K562 (cell line): ENCODE measurements around the gene ANKDD1A. TPM values are rescaled to one million over a fixed set of nuclear protein-coding genes. Genes with fewer than 3 reads are reported as not detected.

Experiments
- ARHGAP35 ChIP-seq: fragments of 450-650 bp; IDR thresholded peaks from 2 replicates; pipeline ENCODE4 v1.6.1; 2018; ENCODE audit not compliant: partially characterized antibody
- ARID2 ChIP-seq: fragments of 450-650 bp; IDR thresholded peaks from 2 replicates; pipeline ENCODE4 v1.6.1; 2017; ENCODE audit warnings: antibody characterized with exemption, mild to moderate bottlenecking
- DMBX1 ChIP-seq: fragments of 250-450 bp; sonication (Bioruptor Pico); IDR thresholded peaks from 2 replicates; pipeline ENCODE4 v1.8.0; 2022; ENCODE audit warnings: inconsistent platforms, mild to moderate bottlenecking, moderate library complexity, borderline replicate concordance
- GTF2E2 ChIP-seq: fragments of 200-800 bp; sonication (Bioruptor generic); IDR thresholded peaks from 2 replicates; pipeline ENCODE4 v1.6.1; 2016; ENCODE audit warnings: missing genetic modification characterization, missing compliant biosample characterization
- NRF1 ChIP-seq, 2 experiments: fragments of 450-650 bp; IDR thresholded peaks in 1 of 2; conservative IDR thresholded peaks in 1 of 2; 2 replicates each; pipeline ENCODE4 v1.6.1; 2014; ENCODE audit warnings: mild to moderate bottlenecking in 2 of 2
- PHB ChIP-seq: fragments of 250-450 bp; sonication (Bioruptor Pico); IDR thresholded peaks from 2 replicates; pipeline ENCODE4 v1.5.0; 2021
- RB1 ChIP-seq: fragments of 450-650 bp; IDR thresholded peaks from 2 replicates; pipeline ENCODE4 v1.6.1; 2017; ENCODE audit warnings: low read depth, mild to moderate bottlenecking
- SFPQ ChIP-seq: fragments of 200-400 bp; formaldehyde crosslinking; IDR thresholded peaks from 2 replicates; pipeline ENCODE4 v1.6.1; 2017; ENCODE audit warnings: mild to moderate bottlenecking, low read depth, low read length, moderate library complexity
- SMARCC2 ChIP-seq: fragments of 450-650 bp; IDR thresholded peaks from 2 replicates; pipeline ENCODE4 v1.6.1; 2017; ENCODE audit warnings: antibody characterized with exemption, moderate library complexity, mild to moderate bottlenecking, low read depth
- SMC3 ChIP-seq: conservative IDR thresholded peaks from 2 replicates; pipeline ENCODE4 v1.6.1; 2011; ENCODE audit warnings: low read depth, low read length, improper control_type of control experiment; ENCODE audit not compliant: insufficient read depth
- SREBF1 ChIP-seq: fragments of 150-350 bp; IDR thresholded peaks from 2 replicates; pipeline ENCODE4 v1.6.1; 2014; ENCODE audit warnings: antibody characterized with exemption, low read depth, low read length, borderline replicate concordance
- TAF15 ChIP-seq: fragments of 200-400 bp; formaldehyde crosslinking; IDR thresholded peaks from 2 replicates; pipeline ENCODE4 v1.6.1; 2017; ENCODE audit warnings: mild to moderate bottlenecking, low read depth, low read length, moderate library complexity
- UBTF ChIP-seq, 2 experiments: IDR thresholded peaks; 2 replicates each; pipeline ENCODE4 v1.6.1; 2012; ENCODE audit warnings: improper control_type of control experiment in 2 of 2, low read depth in 2 of 2, low read length in 2 of 2, borderline replicate concordance in 1 of 2
- ZKSCAN1 ChIP-seq: fragments of 150-350 bp; IDR thresholded peaks from 2 replicates; pipeline ENCODE4 v1.6.1; 2016; ENCODE audit warnings: low read depth, low read length
- ZNF184 ChIP-seq: sonication (generic); formaldehyde crosslinking; IDR thresholded peaks from 2 replicates; pipeline ENCODE4 v1.5.0; 2020; ENCODE audit warnings: missing genetic modification reagents
- ZNF3 ChIP-seq: fragments of 250-450 bp; sonication (Bioruptor Pico); IDR thresholded peaks from 2 replicates; pipeline ENCODE4 v1.5.0; 2021; ENCODE audit warnings: mild to moderate bottlenecking, moderate library complexity
- ZNF436 ChIP-seq: fragments of 250-450, 450-650 bp; sonication (Bioruptor Pico); formaldehyde crosslinking; IDR thresholded peaks from 2 replicates; pipeline ENCODE4 v1.7.0; 2020; ENCODE audit warnings: mild to moderate bottlenecking
- polyA plus RNA-seq, 8 experiments: library from polyadenylated mRNA; depleted of rRNA in 4 of 8; stranded (reverse) in 5 of 8; unstranded in 3 of 8; fragments of >200 nt; fragmentation: Nextera tagmentation in 2 of 8; fragmentation: Illumina TruSeq in 1 of 8; extraction: Ambion mirVana in 2 of 8; extraction: Trizol in 1 of 8; gene quantifications; 2 replicates each; pipeline versions ENCODE4 v1.2.1 to v1.2.3, GENCODE V29; 2011 to 2014; ENCODE audit warnings: inconsistent platforms in 1 of 8, missing spikeins in 1 of 8
- total RNA-seq, 7 experiments: library from RNA; depleted of rRNA in 6 of 7; stranded (reverse); fragments of >200 nt in 6 of 7; fragmentation: Illumina TruSeq in 2 of 7; extraction: Trizol in 2 of 7; gene quantifications; 2 replicates each; pipeline versions ENCODE4 v1.2.1 to v1.2.3, GENCODE V29; 2011 to 2021; ENCODE audit warnings: low replicate concordance in 1 of 7
- TF ChIP-seq, protein P1 (sequence below), 2 experiments: fragments of 450-650 bp; IDR thresholded peaks; 2 replicates each; pipeline ENCODE4 v1.6.1; 2018; ENCODE audit warnings: mild to moderate bottlenecking in 2 of 2, low read depth in 1 of 2; ENCODE audit not compliant: partially characterized antibody in 2 of 2
- TF ChIP-seq, protein P2 (sequence below): fragments of 450-650 bp; formaldehyde crosslinking; IDR thresholded peaks from 2 replicates; pipeline ENCODE4 v1.4.0; 2020; ENCODE audit warnings: mild to moderate bottlenecking

Gene ANKDD1A
- total and polyA plus RNA-seq, 9 of the 15 experiments (the other 6 are each of a cell fraction or from before 2014, with no cell fraction given), result 0.08 to 0.80 (median 0.43) TPM

DNA sequence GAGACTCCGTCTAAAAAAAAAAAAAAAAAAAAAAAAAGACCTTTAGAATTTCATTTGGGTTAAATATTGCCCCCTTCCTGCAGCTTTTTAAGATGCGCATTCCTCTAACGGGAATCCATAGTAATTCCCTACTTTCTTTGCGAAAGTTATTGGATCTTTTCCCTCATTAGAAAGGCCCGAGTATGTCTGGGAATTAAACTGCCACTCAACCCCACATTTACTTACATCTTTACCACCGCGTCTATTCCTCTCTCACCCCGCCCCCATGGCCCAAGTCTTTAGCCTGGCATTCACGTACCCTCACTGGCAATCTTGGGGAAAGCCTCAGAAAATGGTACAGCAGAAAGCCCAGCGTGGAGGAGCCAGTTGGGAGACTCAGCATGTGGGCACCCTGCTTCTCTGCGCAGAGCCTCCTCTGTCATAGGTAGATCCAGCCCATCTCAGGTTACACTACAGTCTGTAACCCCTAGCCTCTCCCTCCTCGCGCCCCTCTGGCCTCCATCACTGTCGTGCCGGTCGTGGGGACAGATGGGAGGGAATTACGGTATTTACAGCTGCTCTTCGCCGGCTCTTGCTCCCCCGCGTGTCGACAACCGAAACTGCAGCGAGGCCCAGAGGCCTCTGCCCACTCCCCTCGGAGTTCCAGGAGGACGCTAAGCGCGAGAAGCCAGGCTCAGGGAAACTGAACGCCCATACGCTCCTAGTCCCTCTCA lies 6.4 kb upstream of the ANKDD1A start (continued):
- TF ChIP-seq DMBX1 (CRISPR knock-in tag) (no peak), PHB (CRISPR knock-in tag) (no peak), RB1 (peak; percentile 35; the same call in 1 of the 2 replicates), NRF1 (conservative IDR thresholded peaks at IDR 0.05 in 1 of 2, IDR thresholded peaks at IDR 0.05 in 1 of 2) (peak in 1 of 2 experiments; percentile 23; a peak in 1 of 4 replicates), GTF2E2 (tag) (no peak), ZNF184 (CRISPR knock-in tag) (no peak), UBTF (IDR thresholded peaks at IDR 0.05; ENCODE audit: borderline replicate concordance in 1 of 2, low read depth in 2 of 2, low read length in 2 of 2) (no peak), ZNF3 (CRISPR knock-in tag) (no peak), ARHGAP35 (no peak), ARID2 (no peak), SREBF1 (no peak), TAF15 (no peak), ZNF436 (CRISPR knock-in tag) (no peak), SMC3 (peak; percentile 81), SMARCC2 (no peak), SFPQ (no peak), ZKSCAN1 (0 out of 2 replicates have a peak, but pooled peaks have one; percentile 10)
- TF ChIP-seq, protein P1, sequence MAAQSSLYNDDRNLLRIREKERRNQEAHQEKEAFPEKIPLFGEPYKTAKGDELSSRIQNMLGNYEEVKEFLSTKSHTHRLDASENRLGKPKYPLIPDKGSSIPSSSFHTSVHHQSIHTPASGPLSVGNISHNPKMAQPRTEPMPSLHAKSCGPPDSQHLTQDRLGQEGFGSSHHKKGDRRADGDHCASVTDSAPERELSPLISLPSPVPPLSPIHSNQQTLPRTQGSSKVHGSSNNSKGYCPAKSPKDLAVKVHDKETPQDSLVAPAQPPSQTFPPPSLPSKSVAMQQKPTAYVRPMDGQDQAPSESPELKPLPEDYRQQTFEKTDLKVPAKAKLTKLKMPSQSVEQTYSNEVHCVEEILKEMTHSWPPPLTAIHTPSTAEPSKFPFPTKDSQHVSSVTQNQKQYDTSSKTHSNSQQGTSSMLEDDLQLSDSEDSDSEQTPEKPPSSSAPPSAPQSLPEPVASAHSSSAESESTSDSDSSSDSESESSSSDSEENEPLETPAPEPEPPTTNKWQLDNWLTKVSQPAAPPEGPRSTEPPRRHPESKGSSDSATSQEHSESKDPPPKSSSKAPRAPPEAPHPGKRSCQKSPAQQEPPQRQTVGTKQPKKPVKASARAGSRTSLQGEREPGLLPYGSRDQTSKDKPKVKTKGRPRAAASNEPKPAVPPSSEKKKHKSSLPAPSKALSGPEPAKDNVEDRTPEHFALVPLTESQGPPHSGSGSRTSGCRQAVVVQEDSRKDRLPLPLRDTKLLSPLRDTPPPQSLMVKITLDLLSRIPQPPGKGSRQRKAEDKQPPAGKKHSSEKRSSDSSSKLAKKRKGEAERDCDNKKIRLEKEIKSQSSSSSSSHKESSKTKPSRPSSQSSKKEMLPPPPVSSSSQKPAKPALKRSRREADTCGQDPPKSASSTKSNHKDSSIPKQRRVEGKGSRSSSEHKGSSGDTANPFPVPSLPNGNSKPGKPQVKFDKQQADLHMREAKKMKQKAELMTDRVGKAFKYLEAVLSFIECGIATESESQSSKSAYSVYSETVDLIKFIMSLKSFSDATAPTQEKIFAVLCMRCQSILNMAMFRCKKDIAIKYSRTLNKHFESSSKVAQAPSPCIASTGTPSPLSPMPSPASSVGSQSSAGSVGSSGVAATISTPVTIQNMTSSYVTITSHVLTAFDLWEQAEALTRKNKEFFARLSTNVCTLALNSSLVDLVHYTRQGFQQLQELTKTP (IDR thresholded peaks at IDR 0.05; ENCODE audit: low read depth in 1 of 2, partially characterized antibody in 2 of 2), result no peak
- TF ChIP-seq, protein P2, sequence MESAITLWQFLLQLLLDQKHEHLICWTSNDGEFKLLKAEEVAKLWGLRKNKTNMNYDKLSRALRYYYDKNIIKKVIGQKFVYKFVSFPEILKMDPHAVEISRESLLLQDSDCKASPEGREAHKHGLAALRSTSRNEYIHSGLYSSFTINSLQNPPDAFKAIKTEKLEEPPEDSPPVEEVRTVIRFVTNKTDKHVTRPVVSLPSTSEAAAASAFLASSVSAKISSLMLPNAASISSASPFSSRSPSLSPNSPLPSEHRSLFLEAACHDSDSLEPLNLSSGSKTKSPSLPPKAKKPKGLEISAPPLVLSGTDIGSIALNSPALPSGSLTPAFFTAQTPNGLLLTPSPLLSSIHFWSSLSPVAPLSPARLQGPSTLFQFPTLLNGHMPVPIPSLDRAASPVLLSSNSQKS (CRISPR knock-in tag), result no peak
